Ishikawa (cell line): ENCODE results near the gene KCNK3.

ENCODE experiments used
- CEBPB ChIP-seq: IDR thresholded peaks from 2 replicates; pipeline ENCODE4 v1.6.1; 2012
- CREB1 ChIP-seq: IDR thresholded peaks from 2 replicates; pipeline ENCODE4 v1.6.1; 2012; ENCODE audit warnings: low read depth
- EGR1 ChIP-seq: IDR thresholded peaks from 2 replicates; pipeline ENCODE4 v1.6.1; 2012
- EP300 ChIP-seq: IDR thresholded peaks from 2 replicates; pipeline ENCODE4 v1.6.1; 2012; ENCODE audit warnings: borderline replicate concordance
- FOXM1 ChIP-seq: IDR thresholded peaks from 2 replicates; pipeline ENCODE4 v1.6.1; 2012; ENCODE audit warnings: low read depth, borderline replicate concordance
- MAX ChIP-seq: IDR thresholded peaks from 2 replicates; pipeline ENCODE4 v1.6.1; 2012
- NFIC ChIP-seq: IDR thresholded peaks from 2 replicates; pipeline ENCODE4 v1.6.1; 2012
- RAD21 ChIP-seq: IDR thresholded peaks from 2 replicates; pipeline ENCODE4 v1.6.1; 2012; ENCODE audit warnings: low read depth
- REST ChIP-seq: IDR thresholded peaks from 2 replicates; pipeline ENCODE4 v1.6.1; 2012; ENCODE audit warnings: low read depth, mild to moderate bottlenecking
- TAF1 ChIP-seq: IDR thresholded peaks from 2 replicates; pipeline ENCODE4 v1.6.1; 2012; ENCODE audit warnings: low read depth, mild to moderate bottlenecking
- TCF12 ChIP-seq: IDR thresholded peaks from 2 replicates; pipeline ENCODE4 v1.6.1; 2012; ENCODE audit warnings: low read depth
- TEAD4 ChIP-seq: IDR thresholded peaks from 2 replicates; pipeline ENCODE4 v1.6.1; 2012
- USF1 ChIP-seq: IDR thresholded peaks from 2 replicates; pipeline ENCODE4 v1.6.1; 2012
- YY1 ChIP-seq: IDR thresholded peaks from 2 replicates; pipeline ENCODE4 v1.6.1; 2012; ENCODE audit warnings: low read depth
- ZBTB7A ChIP-seq: IDR thresholded peaks from 2 replicates; pipeline ENCODE4 v1.6.1; 2012; ENCODE audit warnings: low read depth

The KCNK3 gene

GRCh38 chr2:26653207-26654060, 39.1 kb upstream of the KCNK3 start:
- TF ChIP-seq TAF1 (no peak), EGR1 (no peak), CEBPB (no peak), TCF12 (no peak), REST (no peak), USF1 (no peak), RAD21 (no peak), EP300 (no peak)

GRCh38 chr2:26654061-26654340, 38.5 kb upstream of the KCNK3 start:
- no peak for TF ChIP-seq EGR1
- no peak for TF ChIP-seq FOXM1
- no peak for TF ChIP-seq RAD21
- no peak for TF ChIP-seq CREB1
- no peak for TF ChIP-seq MAX
- TF ChIP-seq CEBPB: no peak
- TF ChIP-seq TEAD4: no peak
- no peak for TF ChIP-seq TCF12
- no peak for TF ChIP-seq NFIC
- no peak for TF ChIP-seq ZBTB7A
- TF ChIP-seq USF1: no peak
- TF ChIP-seq REST: no peak
- TF ChIP-seq YY1: no peak
- no peak for TF ChIP-seq EP300
- no peak for TF ChIP-seq TAF1

- TF ChIP-seq CEBPB: no peak
- TF ChIP-seq EGR1: no peak
- TF ChIP-seq CREB1: no peak
- TF ChIP-seq NFIC: no peak
- no peak for TF ChIP-seq TCF12
- no peak for TF ChIP-seq MAX
- no peak for TF ChIP-seq TAF1
- TF ChIP-seq ZBTB7A: no peak
- TF ChIP-seq TEAD4: no peak
- no peak for TF ChIP-seq USF1
- no peak for TF ChIP-seq EP300
- TF ChIP-seq REST: no peak
These were observed 36.8 kb upstream of the KCNK3 start for GRCh38 chr2:26655611-26656195.

- TF ChIP-seq YY1 (no peak), CEBPB (no peak), RAD21 (no peak), ZBTB7A (no peak), EP300 (no peak), TCF12 (no peak), NFIC (no peak), TAF1 (no peak), CREB1 (no peak), FOXM1 (no peak), USF1 (no peak), REST (no peak), EGR1 (no peak), MAX (no peak)
These were observed 35.3 kb upstream of the KCNK3 start for GRCh38 chr2:26657265-26657664.
